SK-N-SH (cell line): ENCODE measurements around the gene MGAT4A.

Experiments used
- POLR2AphosphoS5 ChIP-seq: IDR thresholded peaks from 2 replicates; pipeline ENCODE4 v1.6.1; 2012; ENCODE audit warnings: low read depth, low read length
- TF ChIP-seq, protein P1 (sequence below): IDR thresholded peaks from 2 replicates; pipeline ENCODE4 v1.6.1; 2012; ENCODE audit warnings: mild to moderate bottlenecking, low read depth, low read length, moderate library complexity
- TF ChIP-seq, protein P2 (sequence below): fragments of 200-600 bp; sonication (generic); IDR thresholded peaks from 2 replicates; pipeline ENCODE4 v1.6.1; 2017; ENCODE audit warnings: antibody characterized with exemption, mild to moderate bottlenecking, moderate library complexity
- TF ChIP-seq, protein P3 (sequence below): IDR thresholded peaks from 2 replicates; pipeline ENCODE4 v1.4.0; 2012; ENCODE audit warnings: low read depth, borderline replicate concordance
- TF ChIP-seq, protein P4 (sequence below): IDR thresholded peaks from 2 replicates; pipeline ENCODE4; 2012

DNA sequence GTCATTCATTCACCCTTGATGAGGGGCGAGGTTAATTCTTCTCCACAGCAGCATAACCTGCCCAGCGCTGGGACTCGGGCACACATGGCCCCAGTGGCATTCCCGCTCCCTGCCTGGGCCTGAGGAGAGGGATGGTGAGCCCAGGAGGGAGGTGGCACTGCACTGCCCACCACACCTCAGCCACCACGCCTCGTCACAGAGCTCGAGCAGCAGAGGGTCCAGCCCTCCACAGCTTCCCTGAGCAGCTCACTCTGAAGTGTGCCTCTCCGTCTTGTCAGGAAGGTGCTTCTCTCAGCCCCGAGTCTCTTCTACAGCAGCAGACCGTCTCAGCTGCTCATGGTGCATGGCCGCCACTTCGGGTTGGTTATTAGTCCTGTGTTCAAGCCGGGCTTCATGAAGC is 157.5 kb downstream of the MGAT4A start:
- TF ChIP-seq, protein P1, sequence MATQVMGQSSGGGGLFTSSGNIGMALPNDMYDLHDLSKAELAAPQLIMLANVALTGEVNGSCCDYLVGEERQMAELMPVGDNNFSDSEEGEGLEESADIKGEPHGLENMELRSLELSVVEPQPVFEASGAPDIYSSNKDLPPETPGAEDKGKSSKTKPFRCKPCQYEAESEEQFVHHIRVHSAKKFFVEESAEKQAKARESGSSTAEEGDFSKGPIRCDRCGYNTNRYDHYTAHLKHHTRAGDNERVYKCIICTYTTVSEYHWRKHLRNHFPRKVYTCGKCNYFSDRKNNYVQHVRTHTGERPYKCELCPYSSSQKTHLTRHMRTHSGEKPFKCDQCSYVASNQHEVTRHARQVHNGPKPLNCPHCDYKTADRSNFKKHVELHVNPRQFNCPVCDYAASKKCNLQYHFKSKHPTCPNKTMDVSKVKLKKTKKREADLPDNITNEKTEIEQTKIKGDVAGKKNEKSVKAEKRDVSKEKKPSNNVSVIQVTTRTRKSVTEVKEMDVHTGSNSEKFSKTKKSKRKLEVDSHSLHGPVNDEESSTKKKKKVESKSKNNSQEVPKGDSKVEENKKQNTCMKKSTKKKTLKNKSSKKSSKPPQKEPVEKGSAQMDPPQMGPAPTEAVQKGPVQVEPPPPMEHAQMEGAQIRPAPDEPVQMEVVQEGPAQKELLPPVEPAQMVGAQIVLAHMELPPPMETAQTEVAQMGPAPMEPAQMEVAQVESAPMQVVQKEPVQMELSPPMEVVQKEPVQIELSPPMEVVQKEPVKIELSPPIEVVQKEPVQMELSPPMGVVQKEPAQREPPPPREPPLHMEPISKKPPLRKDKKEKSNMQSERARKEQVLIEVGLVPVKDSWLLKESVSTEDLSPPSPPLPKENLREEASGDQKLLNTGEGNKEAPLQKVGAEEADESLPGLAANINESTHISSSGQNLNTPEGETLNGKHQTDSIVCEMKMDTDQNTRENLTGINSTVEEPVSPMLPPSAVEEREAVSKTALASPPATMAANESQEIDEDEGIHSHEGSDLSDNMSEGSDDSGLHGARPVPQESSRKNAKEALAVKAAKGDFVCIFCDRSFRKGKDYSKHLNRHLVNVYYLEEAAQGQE, result no peak
- TF ChIP-seq, protein P2, sequence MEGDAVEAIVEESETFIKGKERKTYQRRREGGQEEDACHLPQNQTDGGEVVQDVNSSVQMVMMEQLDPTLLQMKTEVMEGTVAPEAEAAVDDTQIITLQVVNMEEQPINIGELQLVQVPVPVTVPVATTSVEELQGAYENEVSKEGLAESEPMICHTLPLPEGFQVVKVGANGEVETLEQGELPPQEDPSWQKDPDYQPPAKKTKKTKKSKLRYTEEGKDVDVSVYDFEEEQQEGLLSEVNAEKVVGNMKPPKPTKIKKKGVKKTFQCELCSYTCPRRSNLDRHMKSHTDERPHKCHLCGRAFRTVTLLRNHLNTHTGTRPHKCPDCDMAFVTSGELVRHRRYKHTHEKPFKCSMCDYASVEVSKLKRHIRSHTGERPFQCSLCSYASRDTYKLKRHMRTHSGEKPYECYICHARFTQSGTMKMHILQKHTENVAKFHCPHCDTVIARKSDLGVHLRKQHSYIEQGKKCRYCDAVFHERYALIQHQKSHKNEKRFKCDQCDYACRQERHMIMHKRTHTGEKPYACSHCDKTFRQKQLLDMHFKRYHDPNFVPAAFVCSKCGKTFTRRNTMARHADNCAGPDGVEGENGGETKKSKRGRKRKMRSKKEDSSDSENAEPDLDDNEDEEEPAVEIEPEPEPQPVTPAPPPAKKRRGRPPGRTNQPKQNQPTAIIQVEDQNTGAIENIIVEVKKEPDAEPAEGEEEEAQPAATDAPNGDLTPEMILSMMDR, result no peak
- TF ChIP-seq, protein P3, sequence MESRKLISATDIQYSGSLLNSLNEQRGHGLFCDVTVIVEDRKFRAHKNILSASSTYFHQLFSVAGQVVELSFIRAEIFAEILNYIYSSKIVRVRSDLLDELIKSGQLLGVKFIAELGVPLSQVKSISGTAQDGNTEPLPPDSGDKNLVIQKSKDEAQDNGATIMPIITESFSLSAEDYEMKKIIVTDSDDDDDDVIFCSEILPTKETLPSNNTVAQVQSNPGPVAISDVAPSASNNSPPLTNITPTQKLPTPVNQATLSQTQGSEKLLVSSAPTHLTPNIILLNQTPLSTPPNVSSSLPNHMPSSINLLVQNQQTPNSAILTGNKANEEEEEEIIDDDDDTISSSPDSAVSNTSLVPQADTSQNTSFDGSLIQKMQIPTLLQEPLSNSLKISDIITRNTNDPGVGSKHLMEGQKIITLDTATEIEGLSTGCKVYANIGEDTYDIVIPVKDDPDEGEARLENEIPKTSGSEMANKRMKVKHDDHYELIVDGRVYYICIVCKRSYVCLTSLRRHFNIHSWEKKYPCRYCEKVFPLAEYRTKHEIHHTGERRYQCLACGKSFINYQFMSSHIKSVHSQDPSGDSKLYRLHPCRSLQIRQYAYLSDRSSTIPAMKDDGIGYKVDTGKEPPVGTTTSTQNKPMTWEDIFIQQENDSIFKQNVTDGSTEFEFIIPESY, result no peak
- no peak for TF ChIP-seq POLR2AphosphoS5
- TF ChIP-seq, protein P4, sequence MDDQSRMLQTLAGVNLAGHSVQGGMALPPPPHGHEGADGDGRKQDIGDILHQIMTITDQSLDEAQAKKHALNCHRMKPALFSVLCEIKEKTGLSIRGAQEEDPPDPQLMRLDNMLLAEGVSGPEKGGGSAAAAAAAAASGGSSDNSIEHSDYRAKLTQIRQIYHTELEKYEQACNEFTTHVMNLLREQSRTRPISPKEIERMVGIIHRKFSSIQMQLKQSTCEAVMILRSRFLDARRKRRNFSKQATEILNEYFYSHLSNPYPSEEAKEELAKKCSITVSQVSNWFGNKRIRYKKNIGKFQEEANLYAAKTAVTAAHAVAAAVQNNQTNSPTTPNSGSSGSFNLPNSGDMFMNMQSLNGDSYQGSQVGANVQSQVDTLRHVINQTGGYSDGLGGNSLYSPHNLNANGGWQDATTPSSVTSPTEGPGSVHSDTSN, result no peak
